ENCODE measurements around the gene FRMD5. TPM values are rescaled to one million over a fixed set of nuclear protein-coding genes. Genes with fewer than 3 reads are reported as not detected.

Gene FRMD5
- total RNA-seq, 2 donors from 2014 or later, result 9.1 to 25.1 TPM

- ATAC-seq (no peak), DNase-seq (no peak)
- intact Hi-C loops (cut with DNase I), result loop anchor here in 1 of 2 donors (10.0 kb wide), 1 partner anchor 56 kb away; no protein-coding TSS in a partner anchor
Measured at GRCh38 chr15:43948691-43949325, 246.3 kb downstream of the FRMD5 start.

- intact Hi-C loops (cut with DNase I), result loop anchor here in 1 of 2 donors (10.0 kb wide), 1 partner anchor 61 kb away; no protein-coding TSS in a partner anchor
- no peak for DNase-seq
- no peak for ATAC-seq
Measured at GRCh38 chr15:43943511-43943910, 251.6 kb downstream of the FRMD5 start.

DNA sequence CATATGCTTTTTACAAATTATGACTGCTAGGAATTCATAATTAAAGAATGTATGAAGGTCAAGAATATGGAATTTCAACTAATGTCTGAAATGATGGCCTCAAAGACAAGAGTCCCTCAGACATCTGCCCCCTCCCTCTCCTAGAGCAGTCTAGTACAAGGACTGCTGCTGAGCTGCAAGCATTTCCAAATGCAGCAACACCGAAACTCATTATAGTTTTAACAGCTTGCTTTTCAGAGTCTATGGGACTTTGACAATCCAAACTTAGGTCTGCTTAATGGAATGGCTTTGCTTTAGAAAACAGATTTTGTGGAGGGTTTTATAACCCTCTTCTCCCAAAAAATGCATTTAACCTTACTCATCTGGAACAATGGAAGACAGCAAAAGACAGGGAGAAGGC, 252.9 kb downstream of the FRMD5 start:
- no peak for DNase-seq
- ATAC-seq, result no peak
- intact Hi-C loops (cut with DNase I), result loop anchor here in 1 of 2 donors (10.0 kb wide), 1 partner anchor 63 kb away; no protein-coding TSS in a partner anchor

DNA sequence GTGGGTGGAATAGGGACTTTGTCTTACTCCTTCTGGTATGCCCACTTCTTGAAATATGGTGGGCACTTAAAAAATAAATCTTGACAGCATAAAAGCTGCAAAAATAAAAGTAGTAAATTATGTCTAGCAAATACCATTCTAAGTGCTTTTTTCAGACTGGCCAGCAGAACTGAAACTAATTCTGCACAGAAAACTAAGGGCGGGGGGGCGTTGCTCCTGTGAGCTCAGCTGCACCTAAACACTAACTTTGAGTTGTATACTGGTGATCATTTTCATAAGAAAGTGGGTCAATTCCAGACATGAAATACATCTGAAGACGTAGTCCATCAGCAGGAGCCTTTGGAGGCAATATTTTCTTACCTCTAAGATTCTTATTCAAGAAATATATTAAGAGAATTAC, 253.5 kb downstream of the FRMD5 start:
- DNase-seq (no peak), ATAC-seq (no peak)
- intact Hi-C loops (cut with DNase I), result loop anchor here in 1 of 2 donors (10.0 kb wide), 1 partner anchor 63 kb away; no protein-coding TSS in a partner anchor

DNA sequence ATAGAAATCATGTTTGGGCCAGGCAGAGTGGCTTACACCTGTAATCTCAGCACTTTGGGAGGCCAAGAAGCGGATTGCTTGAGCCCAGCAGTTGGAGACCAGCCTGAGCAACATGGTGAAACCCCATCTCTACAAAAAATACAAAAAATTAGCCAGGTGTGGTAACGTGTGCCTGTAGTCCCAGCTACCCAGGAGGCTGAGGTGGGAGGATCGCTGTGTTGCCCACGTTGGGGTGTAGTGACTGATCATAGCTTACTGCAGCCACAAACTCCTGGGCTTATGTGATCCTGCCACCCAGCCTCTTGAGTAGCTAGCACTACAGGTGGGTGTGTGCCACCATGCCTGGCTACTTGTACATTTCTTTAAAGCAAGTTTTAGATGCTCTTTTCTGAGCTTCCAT, 254.0 kb downstream of the FRMD5 start:
- intact Hi-C loops (cut with DNase I), result loop anchor here in 1 of 2 donors (10.0 kb wide), 1 partner anchor 64 kb away; no protein-coding TSS in a partner anchor
- DNase-seq (no peak), ATAC-seq (no peak)

DNA sequence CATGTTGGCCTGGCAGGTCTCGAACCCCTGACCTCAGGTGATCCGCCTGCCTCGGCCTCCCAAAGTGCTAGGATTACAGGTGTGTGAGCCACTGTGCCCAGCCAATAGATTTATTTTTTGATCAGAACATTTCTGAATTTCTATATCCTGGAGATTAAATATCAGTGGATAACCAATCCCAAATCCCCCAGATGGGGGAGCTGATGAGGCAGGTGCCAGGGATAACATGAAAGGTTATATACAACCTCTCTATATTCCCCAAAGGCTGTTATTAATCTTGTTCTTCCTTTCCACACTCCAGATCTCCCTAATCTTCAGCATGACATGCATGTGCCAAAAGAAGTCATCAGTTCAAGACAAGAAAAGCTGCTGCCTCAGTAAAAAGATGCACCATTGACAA, 256.0 kb downstream of the FRMD5 start:
- DNase-seq (no peak), ATAC-seq (no peak)
- intact Hi-C loops (cut with DNase I), result no loop called here

- intact Hi-C loops (cut with DNase I), result no loop called here
- DNase-seq (no peak), ATAC-seq (no peak)
Measured at GRCh38 chr15:43934480-43934879, 260.6 kb downstream of the FRMD5 start.

DNA sequence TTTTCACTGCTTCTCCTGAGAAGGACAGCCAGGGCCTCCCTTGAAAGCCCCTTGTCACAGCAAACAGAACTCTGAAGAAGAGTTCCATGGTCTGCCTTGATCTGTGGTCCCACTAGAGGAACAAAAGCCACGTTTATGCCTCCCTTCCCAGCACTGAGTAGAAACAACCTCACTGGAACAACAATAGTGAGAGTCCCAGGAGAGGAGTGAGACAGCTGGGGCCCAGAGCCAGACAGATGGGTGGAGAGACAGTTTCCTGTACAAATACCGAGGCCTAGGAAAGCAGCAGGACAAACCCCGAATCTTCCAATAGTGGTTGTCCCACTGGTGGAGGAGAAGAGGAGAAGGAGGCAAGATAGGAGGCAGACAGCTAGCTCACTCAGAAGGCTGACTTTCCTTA, 262.2 kb downstream of the FRMD5 start:
- ATAC-seq, result peak in 1 of 2 donors; percentile 55
- no peak for DNase-seq
- intact Hi-C loops (cut with DNase I), result no loop called here

GRCh38 chr15:43931790-43932435, 263.2 kb downstream of the FRMD5 start:
- ATAC-seq (no peak), DNase-seq (no peak)
- intact Hi-C loops (cut with DNase I), result no loop called here

GRCh38 chr15:43931119-43931518, 264.0 kb downstream of the FRMD5 start:
- no peak for ATAC-seq
- intact Hi-C loops (cut with DNase I), result no loop called here
- no peak for DNase-seq

GRCh38 chr15:43930556-43930955, 264.5 kb downstream of the FRMD5 start:
- ATAC-seq, result peak; percentile 50 to 53
- no peak for DNase-seq
- intact Hi-C loops (cut with DNase I), result no loop called here

- ATAC-seq (peak in 1 of 2 donors; percentile 63), DNase-seq (no peak)
- intact Hi-C loops (cut with DNase I), result no loop called here
Measured at GRCh38 chr15:43930079-43930478, 265.0 kb downstream of the FRMD5 start.

- ATAC-seq (no peak), DNase-seq (no peak)
- intact Hi-C loops (cut with DNase I), result no loop called here
Measured at GRCh38 chr15:43928152-43928551, 266.9 kb downstream of the FRMD5 start.

DNA sequence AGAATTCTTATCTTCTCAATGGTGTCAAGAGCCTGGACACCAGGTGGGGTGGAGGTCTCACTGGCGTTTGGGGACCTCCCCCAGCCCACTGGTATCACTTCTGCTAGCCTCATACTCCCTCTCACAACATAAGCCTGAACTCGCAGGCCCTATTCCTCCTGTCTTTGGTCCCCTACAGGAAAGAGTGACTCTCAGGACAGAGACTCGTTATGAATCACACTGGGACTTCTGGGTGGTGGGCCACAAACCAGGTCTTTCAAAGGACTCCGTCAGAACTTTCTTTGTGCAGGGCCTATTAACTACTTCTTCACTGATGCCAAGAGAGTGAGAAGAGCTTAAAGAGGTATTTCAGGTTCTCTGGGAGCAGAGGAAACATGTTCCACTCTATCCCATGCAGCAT, 267.9 kb downstream of the FRMD5 start:
- intact Hi-C loops (cut with DNase I), result no loop called here
- DNase-seq (no peak), ATAC-seq (no peak)

GRCh38 chr15:43923553-43923952, 271.5 kb downstream of the FRMD5 start:
- DNase-seq (no peak), ATAC-seq (no peak)
- intact Hi-C loops (cut with DNase I), result no loop called here

DNA sequence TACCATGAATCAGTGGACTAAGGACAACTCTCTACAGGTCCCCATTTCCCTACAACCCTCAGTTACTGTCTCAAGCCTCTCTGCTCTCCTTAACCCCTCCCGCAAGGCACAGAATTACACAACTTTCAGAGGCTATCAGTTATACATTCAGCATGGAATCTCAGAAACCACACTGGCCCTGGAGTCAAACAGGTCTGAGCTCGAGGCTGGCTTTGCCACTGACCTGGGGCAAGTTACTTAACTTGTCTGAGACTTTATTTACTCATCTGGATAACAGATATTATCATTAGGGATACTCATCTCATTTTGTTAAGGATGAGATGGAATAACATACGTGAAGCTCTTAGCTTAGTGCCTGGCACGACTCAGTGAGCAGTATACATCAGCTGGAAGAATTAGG, 273.1 kb downstream of the FRMD5 start:
- no peak for DNase-seq
- intact Hi-C loops (cut with DNase I), result no loop called here
- no peak for ATAC-seq

DNA sequence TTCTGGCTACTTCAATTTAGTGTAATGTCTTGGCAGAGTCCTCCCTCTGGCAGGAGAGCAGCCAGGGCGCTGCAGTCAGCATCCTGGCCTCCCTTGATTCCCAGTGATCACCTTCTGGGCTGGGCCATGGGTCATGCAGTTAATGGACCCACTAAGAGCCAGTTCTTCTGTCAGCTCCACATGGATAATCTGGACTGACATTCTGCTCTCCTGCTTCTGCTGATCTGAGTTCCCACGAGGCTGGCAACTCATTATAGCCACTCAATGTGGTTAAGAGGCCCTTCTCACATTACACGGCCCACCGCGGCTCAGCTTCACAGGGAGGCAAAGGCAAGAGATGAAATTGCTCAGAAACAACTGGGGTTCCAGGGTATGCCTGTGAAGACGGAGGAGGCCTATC, 274.3 kb downstream of the FRMD5 start:
- ATAC-seq (peak; percentile 35), DNase-seq (no peak)
- intact Hi-C loops (cut with DNase I), result no loop called here

DNA sequence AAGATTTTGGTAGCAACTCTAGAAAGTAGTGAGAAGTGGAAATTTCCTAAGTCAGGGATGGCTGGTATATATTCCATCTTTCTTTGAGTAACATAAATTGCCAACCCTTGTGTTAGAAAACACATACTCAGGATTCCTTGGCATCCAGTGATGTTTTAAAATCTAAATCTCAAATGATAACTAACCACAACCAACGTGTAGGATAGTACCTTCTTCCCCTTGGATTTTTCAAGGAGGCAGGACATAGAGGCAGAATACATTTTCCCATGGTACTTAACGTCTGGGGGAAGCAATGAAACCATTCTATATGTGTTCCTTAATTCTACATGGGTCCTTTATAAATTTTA, 274.8 kb downstream of the FRMD5 start:
- no peak for ATAC-seq
- DNase-seq, result no peak
- intact Hi-C loops (cut with DNase I), result no loop called here

GRCh38 chr15:43919540-43920253, 275.4 kb downstream of the FRMD5 start:
- ATAC-seq (peak; percentile 19 to 40), DNase-seq (no peak)
- intact Hi-C loops (cut with DNase I), result no loop called here

DNA sequence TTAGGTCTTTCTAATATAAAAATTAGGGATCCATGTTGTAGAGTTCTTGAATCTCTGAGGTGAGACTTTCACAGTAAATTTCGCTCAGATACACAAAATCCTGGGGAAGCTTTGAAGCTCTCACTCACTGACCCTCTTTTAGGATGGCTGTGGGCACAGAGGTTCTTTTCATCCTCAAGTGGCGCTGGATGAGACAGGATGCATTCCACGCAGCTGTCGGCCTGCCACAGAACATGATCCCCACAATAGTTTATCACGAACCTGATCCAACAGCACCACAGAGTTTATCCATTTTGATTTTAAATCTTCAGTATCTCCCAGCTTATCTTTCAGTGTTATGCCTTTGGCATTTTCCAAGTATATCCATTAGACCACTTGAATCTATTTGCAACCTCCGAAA, 276.4 kb downstream of the FRMD5 start:
- ATAC-seq (no peak), DNase-seq (no peak)
- intact Hi-C loops (cut with DNase I), result no loop called here
